Left ventricle myocardium inferior (tissue), 1 donor: Measurements from ENCODE around the gene FAM107B. TPM values are rescaled to one million over a fixed set of nuclear protein-coding genes. Genes with fewer than 3 reads are reported as not detected.
A peak's percentile ranks its signal among the peaks of the same experiment; 100 is the strongest.

Source experiments
- DNase-seq: peaks from one replicate; pipeline ENCODE4 v3.0.0-alpha.2; 2020
- H3K27ac ChIP-seq: fragments of 200-600 bp; replicated peaks from 2 replicates; pipeline ENCODE4 v1.8.0; 2021
- H3K27me3 ChIP-seq: fragments of 200-600 bp; 2 replicates; pipeline ENCODE4 v1.8.0; 2021; ENCODE audit warnings: low read depth
- H3K36me3 ChIP-seq: fragments of 200-600 bp; 2 replicates; pipeline ENCODE4 v1.8.0; 2021
- H3K4me1 ChIP-seq: fragments of 200-600 bp; 2 replicates; pipeline ENCODE4 v1.8.0; 2021
- H3K4me3 ChIP-seq: fragments of 200-600 bp; 2 replicates; pipeline ENCODE4 v1.8.0; 2021; ENCODE audit warnings: mild to moderate bottlenecking, moderate library complexity
- H3K9me3 ChIP-seq: fragments of 200-600 bp; replicated peaks from 2 replicates; pipeline ENCODE4 v1.8.0; 2021
- intact Hi-C: fragments of 100-400 bp; cut with micrococcal nuclease; formaldehyde crosslinking; loops from one replicate; pipeline ENCODE4 v1.11.0; 2022
- total RNA-seq: library from RNA; stranded (reverse); fragmentation: NEBNext Ultra II Directional; extraction: Animal tissue kit (Norgen Biotek cat#: 25700); gene quantifications from one replicate; pipeline ENCODE4 v1.2.1, GENCODE V29; 2021
- TF ChIP-seq, protein P1 (sequence below): fragments of 200-600 bp; IDR thresholded peaks from 2 replicates; pipeline ENCODE4 v1.8.0; 2021; ENCODE audit warnings: antibody characterized with exemption, mild to moderate bottlenecking, borderline replicate concordance
- donor health status: DM: no; HTN: yes; CAD: no; lungs with severe emphysema.

The FAM107B gene
- total RNA-seq, 1 donor from 2014 or later: 4.7 TPM

DNA sequence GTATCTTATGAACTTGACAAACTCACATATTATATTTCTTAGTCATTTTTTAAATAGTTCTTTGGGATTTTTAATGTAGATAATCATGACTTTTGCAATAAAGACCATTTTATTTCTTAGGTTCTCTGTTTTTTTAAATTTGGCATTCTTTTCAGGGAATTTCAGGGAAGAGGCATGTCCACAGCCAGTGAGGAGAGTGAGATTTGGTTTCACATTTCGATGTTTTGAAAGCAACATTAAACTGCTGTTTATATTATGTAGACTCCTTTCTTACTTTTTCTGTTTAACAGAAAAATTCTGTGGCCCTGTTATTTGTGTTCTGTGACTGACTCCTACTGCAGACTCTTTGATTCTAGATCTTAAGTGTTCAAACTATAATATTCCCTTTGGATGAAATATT lies 153.7 kb downstream of the FAM107B start:
- TF ChIP-seq, protein P1, sequence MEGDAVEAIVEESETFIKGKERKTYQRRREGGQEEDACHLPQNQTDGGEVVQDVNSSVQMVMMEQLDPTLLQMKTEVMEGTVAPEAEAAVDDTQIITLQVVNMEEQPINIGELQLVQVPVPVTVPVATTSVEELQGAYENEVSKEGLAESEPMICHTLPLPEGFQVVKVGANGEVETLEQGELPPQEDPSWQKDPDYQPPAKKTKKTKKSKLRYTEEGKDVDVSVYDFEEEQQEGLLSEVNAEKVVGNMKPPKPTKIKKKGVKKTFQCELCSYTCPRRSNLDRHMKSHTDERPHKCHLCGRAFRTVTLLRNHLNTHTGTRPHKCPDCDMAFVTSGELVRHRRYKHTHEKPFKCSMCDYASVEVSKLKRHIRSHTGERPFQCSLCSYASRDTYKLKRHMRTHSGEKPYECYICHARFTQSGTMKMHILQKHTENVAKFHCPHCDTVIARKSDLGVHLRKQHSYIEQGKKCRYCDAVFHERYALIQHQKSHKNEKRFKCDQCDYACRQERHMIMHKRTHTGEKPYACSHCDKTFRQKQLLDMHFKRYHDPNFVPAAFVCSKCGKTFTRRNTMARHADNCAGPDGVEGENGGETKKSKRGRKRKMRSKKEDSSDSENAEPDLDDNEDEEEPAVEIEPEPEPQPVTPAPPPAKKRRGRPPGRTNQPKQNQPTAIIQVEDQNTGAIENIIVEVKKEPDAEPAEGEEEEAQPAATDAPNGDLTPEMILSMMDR: no peak
- no peaks in the 10 kb centered on the region for H3K9me3 ChIP-seq
- no peaks in the 10 kb centered on the region for H3K27me3 ChIP-seq
- intact Hi-C loops: no loop called here
- peak overlapping the region; percentile 37 for H3K27ac ChIP-seq
- H3K36me3 ChIP-seq: no peaks in the 10 kb centered on the region
- H3K4me3 ChIP-seq: no peak overlapping the region
- DNase-seq: no peak
- peaks cover 14% of the 10 kb centered on the region for H3K4me1 ChIP-seq

DNA sequence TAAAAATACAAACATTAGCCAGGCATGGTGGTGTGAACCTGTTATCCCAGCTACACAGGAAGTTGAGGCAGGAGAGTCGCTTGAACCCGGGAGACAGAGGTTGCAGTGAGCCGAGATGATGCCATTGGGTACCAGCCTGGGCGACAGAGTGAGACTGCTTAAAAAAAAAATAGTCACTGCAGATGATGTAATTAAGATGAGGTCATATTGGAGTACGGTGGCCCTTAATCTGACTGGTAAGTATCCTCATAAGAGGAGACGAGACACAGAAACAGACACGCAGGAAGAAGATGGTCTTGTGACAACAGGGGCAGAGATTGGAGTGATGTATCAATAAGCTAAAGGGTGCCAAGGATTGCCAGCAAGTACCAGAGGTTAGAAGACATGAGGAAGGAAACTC lies 156.0 kb downstream of the FAM107B start:
- peaks cover 14% of the 10 kb centered on the region for H3K4me1 ChIP-seq
- H3K27ac ChIP-seq: no peak overlapping the region
- DNase-seq: no peak
- H3K9me3 ChIP-seq: no peaks in the 10 kb centered on the region
- TF ChIP-seq, protein P1: no peak
- no peaks in the 10 kb centered on the region for H3K36me3 ChIP-seq
- intact Hi-C loops: no loop called here
- H3K4me3 ChIP-seq: no peak overlapping the region
- H3K27me3 ChIP-seq: no peaks in the 10 kb centered on the region

DNA sequence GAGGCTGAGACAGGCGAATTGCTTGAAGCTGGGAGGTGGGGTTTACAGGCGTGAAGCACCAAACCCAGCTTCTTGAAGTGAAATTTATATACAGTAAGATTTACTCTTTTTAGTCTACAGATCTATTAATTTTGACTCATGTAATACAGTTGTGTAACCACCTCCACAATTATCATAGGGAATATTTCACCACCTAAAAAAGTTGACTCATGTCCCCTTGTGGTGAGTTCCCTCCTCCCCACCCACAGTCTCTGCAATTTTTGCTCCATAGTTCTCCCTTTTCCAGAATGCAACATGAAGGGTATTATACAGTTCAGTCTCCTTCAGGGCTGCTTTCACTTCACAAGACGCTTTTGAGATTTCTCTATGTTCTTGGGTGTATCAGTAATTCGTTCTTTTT lies 156.8 kb downstream of the FAM107B start:
- Histone ChIP-seq H3K4me3 (no peak overlapping the region), H3K27ac (peak overlapping the region; percentile 27), H3K36me3 (no peaks in the 10 kb centered on the region), H3K4me1 (peaks cover 14% of the 10 kb centered on the region), H3K9me3 (no peaks in the 10 kb centered on the region), H3K27me3 (no peaks in the 10 kb centered on the region)
- TF ChIP-seq, protein P1: peak; percentile 15
- intact Hi-C loops: no loop called here
- no peak for DNase-seq

DNA sequence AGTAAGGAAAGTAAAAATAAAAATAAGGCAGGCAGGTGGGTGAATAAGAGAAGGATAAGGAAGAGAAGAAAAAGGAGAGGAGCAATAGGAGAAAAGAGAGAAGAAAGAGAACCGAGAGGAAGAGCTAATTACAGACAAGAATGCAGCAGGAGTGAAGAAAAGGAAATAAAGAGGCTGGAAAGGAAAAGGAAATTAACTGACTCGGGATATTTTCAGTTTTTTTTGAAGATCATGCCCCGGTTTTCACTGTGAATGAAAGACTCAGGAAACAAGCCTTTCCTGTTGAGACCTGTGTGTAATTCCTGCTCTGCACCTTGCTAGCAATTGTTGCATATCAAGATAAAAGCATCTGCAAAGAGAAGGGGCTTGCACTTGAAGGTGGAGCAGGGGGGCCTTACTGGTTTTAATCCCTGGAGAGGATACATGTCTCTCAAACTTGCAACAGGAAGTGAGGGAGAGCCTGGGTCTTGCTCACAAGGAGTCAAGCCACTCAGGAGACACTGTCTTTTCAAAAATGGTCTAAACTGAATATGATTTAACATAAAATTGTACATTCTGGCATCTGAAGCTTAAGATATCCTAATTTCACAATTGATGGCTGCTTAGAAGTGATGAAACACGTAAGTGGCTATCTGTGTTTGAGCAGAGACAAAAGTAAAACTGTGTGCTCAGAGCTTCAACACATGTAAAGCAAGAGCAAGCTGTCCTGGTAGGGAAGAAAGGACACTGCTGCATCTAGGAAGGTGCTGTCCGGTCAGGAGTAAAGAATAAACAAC lies 157.6 kb downstream of the FAM107B start:
- intact Hi-C loops: no loop called here
- Histone ChIP-seq H3K27ac (peak overlapping the region; percentile 27), H3K4me3 (no peak overlapping the region), H3K27me3 (no peaks in the 10 kb centered on the region), H3K36me3 (no peaks in the 10 kb centered on the region), H3K4me1 (peaks cover 14% of the 10 kb centered on the region), H3K9me3 (no peaks in the 10 kb centered on the region)
- TF ChIP-seq, protein P1: no peak
- no peak for DNase-seq

GRCh38 chr10:14616465-14616864 lies 158.2 kb downstream of the FAM107B start:
- Histone ChIP-seq H3K27ac (no peak overlapping the region), H3K4me1 (peaks cover 14% of the 10 kb centered on the region)
- DNase-seq: no peak

More at GRCh38 chr10:14616465-14616864, 158.2 kb downstream of the FAM107B start:
- intact Hi-C loops: no loop called here
- Histone ChIP-seq H3K27me3 (no peaks in the 10 kb centered on the region), H3K9me3 (no peaks in the 10 kb centered on the region), H3K4me3 (no peak overlapping the region), H3K36me3 (no peaks in the 10 kb centered on the region)
- TF ChIP-seq, protein P1: no peak
